ENCODE results near the gene DACT1.

DACT1 gene

GRCh38 chr14:58666737-58667136 lies 29.0 kb downstream of the DACT1 start:
- no peak for DNase-seq (ENCODE audit: low read depth)

- no peak for DNase-seq (ENCODE audit: low read depth)
Measured at GRCh38 chr14:58667900-58668299, 30.1 kb downstream of the DACT1 start.

DNA sequence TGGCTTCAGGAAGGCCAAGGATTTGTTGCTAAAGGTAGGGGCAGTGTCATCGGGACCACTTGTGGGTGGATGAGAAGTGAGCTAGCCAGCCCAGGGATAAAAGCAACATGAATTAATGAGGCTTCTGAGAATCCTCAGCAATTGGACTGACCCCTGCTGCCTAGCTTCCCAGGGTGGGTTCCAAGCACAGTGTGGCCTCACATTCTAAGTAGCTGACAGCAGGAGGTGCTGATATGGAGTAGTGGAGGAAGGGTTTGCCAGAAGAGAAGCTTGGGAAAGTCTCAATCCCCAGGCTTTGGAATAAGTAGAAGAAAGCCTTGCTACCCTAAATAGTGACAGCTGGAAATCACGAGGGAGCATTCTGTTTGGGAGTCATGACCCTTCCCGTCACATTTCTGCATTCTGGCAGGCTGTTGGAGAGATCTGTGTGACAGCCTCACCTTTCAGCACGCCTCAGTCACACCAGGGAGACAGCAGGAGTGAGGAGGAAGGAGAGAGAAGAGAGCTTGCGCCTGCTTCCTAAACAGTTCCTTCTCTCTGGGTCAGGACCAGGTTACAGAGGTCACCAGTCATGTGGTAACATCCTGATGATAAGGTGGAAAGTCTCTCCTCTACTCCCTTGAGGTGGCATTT lies 31.2 kb downstream of the DACT1 start:
- DNase-seq (ENCODE audit: low read depth), result no peak

DNA sequence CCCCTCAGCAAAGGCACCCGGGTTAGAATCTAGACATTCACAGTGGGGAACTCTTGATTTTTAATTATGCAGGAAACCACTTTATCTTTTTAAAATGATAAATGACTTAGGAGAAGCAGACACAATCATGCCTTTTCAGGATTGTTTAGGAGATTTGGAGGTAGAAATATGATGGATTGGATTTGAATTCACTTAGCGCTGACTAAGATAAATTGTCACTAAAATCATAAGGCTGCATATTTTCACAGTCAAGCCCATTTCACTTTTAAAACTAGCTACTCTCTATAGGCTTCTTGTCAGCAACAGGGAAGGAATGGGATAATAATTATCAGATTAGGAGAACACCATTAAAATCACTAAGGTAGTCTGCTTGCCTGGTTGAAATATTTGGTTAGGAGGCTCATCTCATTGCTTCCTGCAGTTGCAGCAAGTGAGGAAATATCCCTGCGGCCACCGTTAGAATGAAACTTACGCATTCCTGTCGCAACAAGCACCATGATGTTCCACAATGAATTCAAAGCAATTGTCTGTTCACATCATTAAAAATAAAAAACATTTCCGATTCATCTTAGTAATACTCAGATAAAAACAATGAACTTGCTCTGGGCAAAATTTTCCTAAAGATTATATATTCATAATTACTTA lies 31.9 kb downstream of the DACT1 start:
- no peak for DNase-seq (ENCODE audit: low read depth)

DNA sequence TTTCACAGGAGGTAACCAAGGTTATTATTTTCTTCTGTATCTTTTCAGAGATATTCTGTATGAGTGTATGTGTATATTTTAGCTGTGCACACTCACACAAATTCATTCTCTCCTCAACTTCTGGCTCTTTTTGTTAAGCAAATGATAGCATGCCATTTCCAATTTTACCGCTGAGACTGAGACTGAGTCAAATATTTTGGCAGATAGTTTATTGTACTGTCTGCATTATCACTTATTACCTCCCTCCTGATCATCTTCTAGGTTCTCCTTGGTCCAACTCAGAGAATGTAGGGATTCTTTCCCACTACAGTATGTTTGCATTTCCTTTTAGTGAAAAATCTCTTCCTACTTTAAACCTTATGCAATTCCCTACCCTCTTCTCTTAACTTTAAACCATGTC lies 33.3 kb downstream of the DACT1 start:
- DNase-seq (ENCODE audit: low read depth), result no peak

DNA sequence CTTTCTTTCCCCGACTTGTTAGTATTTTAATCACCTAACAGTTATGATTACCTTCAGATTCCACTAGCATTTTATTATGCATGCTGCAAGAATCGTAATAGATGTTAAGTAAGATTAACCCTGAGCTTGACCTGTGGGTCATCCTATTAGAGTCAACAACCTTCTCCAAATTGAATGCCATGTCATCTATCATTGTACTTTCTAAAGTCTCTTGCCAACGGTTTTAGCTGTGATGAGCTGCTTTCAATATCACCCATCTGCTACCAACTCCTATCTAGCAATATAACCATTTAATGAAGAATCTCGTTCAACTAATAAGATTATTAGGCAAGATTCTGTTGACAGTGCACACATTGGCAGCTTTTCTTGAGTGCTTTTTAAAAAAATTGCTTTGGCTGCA lies 33.7 kb downstream of the DACT1 start:
- DNase-seq (ENCODE audit: low read depth), result no peak

DNA sequence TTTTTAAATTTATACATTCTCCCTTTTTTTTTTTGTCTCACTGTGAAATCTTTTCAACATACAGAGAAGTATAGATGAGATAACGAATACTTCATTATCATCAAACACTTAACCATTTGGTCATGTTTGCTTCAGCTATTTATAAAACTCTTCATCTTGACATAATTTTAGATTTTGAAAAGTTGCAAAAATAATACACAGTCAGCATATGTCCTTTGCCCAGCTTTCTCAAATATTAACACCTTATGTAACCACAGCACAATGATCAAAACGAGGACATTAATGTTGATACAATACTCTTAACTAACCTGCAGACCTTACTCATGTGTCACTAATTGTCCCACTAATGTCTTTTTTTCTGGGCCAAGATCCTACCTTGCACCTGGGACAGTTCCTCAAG lies 36.0 kb downstream of the DACT1 start:
- no peak for DNase-seq (ENCODE audit: low read depth)

DNA sequence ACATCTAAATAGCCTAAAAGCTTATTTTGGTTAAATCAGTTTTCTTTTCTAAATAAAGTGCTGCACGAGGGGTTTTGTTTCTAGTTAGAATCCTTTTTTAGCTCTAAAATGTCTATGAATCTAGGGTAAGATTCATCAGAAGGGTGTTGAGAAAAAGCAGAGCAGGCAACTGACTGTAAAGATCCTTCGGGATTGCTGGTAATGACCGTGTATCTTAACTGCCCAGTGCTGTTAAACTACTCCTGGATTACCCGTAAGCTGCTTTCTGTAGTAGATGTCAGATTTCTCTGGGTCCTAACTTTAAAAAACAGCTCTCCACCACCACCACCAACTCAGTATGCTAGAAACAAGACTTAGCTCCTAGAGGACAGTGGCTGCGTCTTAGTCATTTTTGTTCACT lies 39.2 kb downstream of the DACT1 start:
- no peak for DNase-seq (ENCODE audit: low read depth)

DNA sequence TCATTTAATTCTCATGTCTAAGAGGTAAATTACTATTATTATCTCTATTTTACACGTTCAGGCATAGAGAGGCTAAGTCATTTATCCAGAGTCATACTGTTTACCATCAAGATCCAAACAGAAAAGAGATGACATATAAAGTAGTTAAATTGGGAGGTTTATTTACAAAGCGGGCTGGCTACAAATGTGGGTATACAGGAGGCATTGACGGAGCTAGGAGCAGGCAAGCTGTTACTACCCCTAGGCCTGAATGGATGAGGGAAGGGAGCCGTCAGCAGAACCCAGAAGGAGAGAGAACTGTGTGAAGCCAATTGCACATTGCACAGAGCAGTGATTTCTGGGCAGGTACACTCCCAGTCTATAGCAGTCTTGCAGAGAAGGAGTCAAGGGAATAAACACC lies 39.8 kb downstream of the DACT1 start:
- no peak for DNase-seq (ENCODE audit: low read depth)

GRCh38 chr14:58677996-58678395 lies 40.2 kb downstream of the DACT1 start:
- DNase-seq (ENCODE audit: low read depth), result no peak

GRCh38 chr14:58680698-58681097 lies 42.9 kb downstream of the DACT1 start:
- no peak for DNase-seq (ENCODE audit: low read depth)

GRCh38 chr14:58687232-58687795 lies 49.6 kb downstream of the DACT1 start:
- no peak for DNase-seq (ENCODE audit: low read depth)

DNA sequence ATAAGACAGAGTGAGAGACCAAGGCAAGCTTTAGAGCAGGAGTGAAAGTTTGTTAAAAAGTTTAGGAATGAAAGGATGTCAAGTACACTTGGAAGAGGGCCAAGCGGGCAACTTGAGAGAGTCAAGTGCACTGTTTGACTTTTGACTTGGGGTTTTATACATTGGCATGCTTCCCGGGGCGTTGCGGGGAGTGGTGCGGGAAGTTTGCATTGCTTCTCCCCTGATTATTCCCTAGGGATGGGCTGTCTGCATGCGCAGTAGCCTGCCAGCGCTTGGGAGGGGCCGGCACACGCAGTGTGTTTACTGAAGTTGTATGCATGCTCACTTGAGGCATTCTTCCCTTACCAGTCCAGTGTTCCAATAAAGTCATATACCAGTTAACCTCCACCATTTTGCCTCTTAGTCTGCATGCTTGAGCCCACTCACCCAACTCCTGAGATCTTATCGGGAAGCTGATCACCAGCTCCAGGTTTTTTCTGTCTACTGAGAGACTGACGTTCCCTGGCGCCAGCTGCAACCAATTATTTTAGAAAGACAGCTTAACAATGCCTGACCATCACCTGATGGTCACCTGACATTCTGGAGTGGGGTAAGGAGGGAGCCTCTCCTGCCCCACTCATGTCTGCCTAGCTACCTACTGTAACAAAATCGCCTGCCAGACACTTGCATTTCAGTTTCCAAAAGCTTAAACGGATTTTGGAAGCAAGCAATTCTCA lies 53.2 kb downstream of the DACT1 start:
- DNase-seq (ENCODE audit: low read depth), result no peak

- no peak for DNase-seq (ENCODE audit: low read depth)
Measured at GRCh38 chr14:58693048-58693447, 55.3 kb downstream of the DACT1 start.

DNA sequence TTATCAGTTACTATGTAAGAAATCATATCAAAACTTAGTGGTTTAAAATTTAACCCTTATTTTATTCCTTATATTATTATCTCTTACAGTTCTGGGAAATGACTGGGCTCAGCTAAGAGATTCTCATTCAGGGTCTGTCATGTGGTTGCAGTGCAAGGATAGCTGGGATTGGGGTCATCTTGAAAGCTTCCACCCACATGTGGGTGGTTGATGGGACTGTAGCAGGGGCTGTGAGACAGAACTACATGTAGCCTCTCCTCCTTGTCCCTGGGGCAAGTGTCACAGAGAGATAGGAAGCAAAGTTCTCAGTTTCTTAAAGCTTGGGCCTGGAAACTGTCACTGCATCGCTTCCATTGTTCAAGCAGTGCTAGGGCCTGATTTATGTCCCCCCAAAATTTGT lies 57.8 kb downstream of the DACT1 start:
- DNase-seq (ENCODE audit: low read depth), result no peak

DNA sequence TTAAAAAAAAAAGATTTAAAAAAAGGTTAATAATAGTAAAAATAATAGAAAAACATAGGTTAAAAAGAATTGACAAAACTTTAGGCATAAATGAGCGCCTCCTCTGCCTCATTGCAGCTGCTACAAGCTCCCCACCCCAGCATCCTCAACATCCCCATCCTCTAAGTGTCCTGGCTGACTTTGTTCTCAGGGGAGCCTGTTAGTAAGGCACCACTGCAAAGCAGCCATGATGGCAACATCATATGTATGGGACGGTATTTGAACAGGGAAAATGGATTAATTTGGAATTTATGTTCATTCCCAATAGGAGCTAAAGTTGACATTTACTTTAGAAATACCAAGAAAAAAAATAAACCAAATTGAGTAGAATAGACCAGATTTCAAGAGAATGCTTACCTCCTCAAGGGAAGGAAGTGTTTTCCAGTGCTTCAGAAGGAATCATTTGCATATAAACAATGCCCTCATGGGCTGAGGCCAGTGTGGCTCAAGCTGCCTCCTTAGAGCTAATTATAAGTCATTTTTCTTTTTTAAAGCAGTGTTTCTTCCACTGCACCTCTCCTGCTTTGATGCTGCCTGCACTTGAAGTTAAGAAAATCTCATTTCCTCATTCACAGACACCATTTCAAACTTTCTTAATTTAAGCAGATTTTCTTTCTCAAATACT lies 59.6 kb downstream of the DACT1 start:
- no peak for DNase-seq (ENCODE audit: low read depth)
